Small intestine (tissue), 7 donors: ENCODE results near the gene PGM1. TPM values are rescaled to one million over a fixed set of nuclear protein-coding genes. Genes with fewer than 3 reads are reported as not detected.

Source experiments
- DNase-seq, 2 donors: peaks; one replicate each; pipeline versions ENCODE4 v3.0.0 to v3.0.0-alpha.2; 2013
- FAIRE-seq: peaks from 2 replicates; lab custom pipeline; 2012; peaks lifted over from hg19 to GRCh38; lab: Jason Lieb, UNC
- H3K27ac ChIP-seq, 3 donors: one replicate each; pipeline ENCODE4 v1.5.1; 2013; ENCODE audit warnings: low read length in 2 of 3, mild to moderate bottlenecking in 2 of 3, control low read depth in 1 of 3, inconsistent platforms in 1 of 3, low read depth in 1 of 3, moderate library complexity in 1 of 3
- H3K27me3 ChIP-seq, 3 donors: one replicate each; pipeline ENCODE4 v1.6.1; 2013; ENCODE audit warnings: low read length in 3 of 3, inconsistent platforms in 1 of 3; ENCODE audit not compliant: control insufficient read depth in 3 of 3, insufficient read depth in 3 of 3
- H3K36me3 ChIP-seq, 3 donors: one replicate each; pipeline ENCODE4 v1.6.1; 2013; ENCODE audit warnings: low read length in 3 of 3, inconsistent platforms in 1 of 3, low read depth in 1 of 3, mild to moderate bottlenecking in 1 of 3, moderate library complexity in 1 of 3; ENCODE audit not compliant: control insufficient read depth in 3 of 3, insufficient read depth in 2 of 3
- H3K4me1 ChIP-seq, 3 donors: one replicate each; pipeline ENCODE4 v1.6.1; 2013; ENCODE audit warnings: low read length in 2 of 3, inconsistent platforms in 1 of 3, low read depth in 1 of 3, mild to moderate bottlenecking in 1 of 3, moderate library complexity in 1 of 3; ENCODE audit not compliant: control insufficient read depth in 3 of 3, insufficient read depth in 2 of 3
- H3K4me3 ChIP-seq, 3 donors: one replicate each; pipeline ENCODE4 v1.5.1; 2013; ENCODE audit warnings: low read length in 3 of 3, control low read depth in 1 of 3, inconsistent platforms in 1 of 3, low read depth in 1 of 3, mild to moderate bottlenecking in 1 of 3, moderate library complexity in 1 of 3
- H3K9me3 ChIP-seq, 2 donors: one replicate each; pipeline ENCODE4 v1.6.1; 2013; ENCODE audit warnings: low read depth in 1 of 2, low read length in 1 of 2; ENCODE audit not compliant: control insufficient read depth in 2 of 2, insufficient read depth in 1 of 2
- WGBS, 3 donors: extraction: QIAGEN DNeasy Blood & Tissue Kit; methylation state at CpG; one replicate each; pipeline ENCODE4 v1.1.7; 2013; 5-methylcytosine and 5-hydroxymethylcytosine counted together
- polyA plus RNA-seq, 4 donors: library from polyadenylated mRNA; stranded (reverse) in 3 of 4; unstranded in 1 of 4; fragments of 200-250 nt in 3 of 4; fragments of 120-200 nt in 1 of 4; gene quantifications; one replicate each; pipeline versions ENCODE4 v1.2.1 to v1.2.3, GENCODE V29; 2013
- donor health status: healthy with polysubstance abuse.
- donor health status: control.
- donor health status: control.
- donor health status: Bipolar disorder and iron deficiency.
- donor health status: healthy.

The PGM1 gene
- polyA plus RNA-seq, 4 donors, result 43.0 to 88.8 (median 59.8) TPM

DNA sequence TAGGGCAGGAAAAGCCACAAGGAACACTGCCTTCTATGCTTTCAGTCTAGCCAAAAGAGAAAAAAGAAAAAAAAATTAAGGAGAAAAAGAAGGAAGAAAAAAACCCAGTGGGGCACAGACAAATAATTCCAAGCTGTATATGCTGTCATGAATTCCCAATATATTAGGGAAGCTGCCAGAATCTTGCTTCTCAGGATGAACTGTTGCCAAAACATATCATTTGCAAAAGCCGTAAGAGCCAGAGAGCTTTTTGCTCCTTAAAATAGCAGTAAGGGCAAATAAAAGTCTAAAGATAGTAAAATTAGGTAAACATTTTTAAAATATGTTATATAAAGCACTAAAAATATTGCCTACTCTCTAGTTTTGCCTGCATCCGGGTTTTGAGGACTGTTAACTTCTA lies 52.1 kb downstream of the PGM1 start:
- no peaks in the 10 kb centered on the region for H3K27me3 ChIP-seq
- no peaks in the 10 kb centered on the region for H3K9me3 ChIP-seq
- no peak for DNase-seq
- H3K36me3 ChIP-seq, result peaks cover 0 to 11% (median 6%) of the 10 kb centered on the region in 3 donors
- no peak for FAIRE-seq
- peaks cover 8 to 33% (median 13%) of the 10 kb centered on the region in 3 donors for H3K4me1 ChIP-seq
- WGBS, 3 donors, result 59 to 87% (median 67%) methylated on average over 2 of the region's 2 CpGs
- no peak overlapping the region for H3K4me3 ChIP-seq
- no peak overlapping the region for H3K27ac ChIP-seq

DNA sequence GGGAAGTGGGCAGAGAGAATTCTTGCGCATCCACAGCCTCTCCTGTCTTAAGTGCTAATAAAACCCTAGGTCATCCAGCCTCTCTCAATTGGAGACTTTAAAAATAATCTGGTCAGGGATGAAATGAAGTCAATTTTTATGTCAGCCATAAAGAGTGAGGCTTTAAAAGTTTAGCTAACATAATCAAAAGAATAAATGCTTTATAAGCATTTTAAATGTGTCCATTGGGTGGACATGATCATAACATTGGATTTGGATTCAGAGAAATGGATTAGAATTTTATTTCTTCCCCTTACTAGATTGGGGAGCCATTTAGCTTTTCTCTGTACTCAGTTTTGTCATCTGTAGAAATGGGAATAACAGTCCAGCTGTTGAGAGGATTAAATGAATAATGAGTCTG lies 55.5 kb downstream of the PGM1 start:
- FAIRE-seq (no peak), DNase-seq (no peak)
- H3K36me3 ChIP-seq, result peaks cover 0 to 25% (median 11%) of the 10 kb centered on the region in 3 donors
- no peaks in the 10 kb centered on the region for H3K27me3 ChIP-seq
- peaks cover 4 to 6% (median 4%) of the 10 kb centered on the region in 3 donors for H3K4me1 ChIP-seq
- no peak overlapping the region for H3K27ac ChIP-seq
- no peaks in the 10 kb centered on the region for H3K9me3 ChIP-seq
- no peak overlapping the region for H3K4me3 ChIP-seq
- 94 to 100% (median 95%) methylated on average over 1 of the region's 1 CpG for WGBS, 3 donors

DNA sequence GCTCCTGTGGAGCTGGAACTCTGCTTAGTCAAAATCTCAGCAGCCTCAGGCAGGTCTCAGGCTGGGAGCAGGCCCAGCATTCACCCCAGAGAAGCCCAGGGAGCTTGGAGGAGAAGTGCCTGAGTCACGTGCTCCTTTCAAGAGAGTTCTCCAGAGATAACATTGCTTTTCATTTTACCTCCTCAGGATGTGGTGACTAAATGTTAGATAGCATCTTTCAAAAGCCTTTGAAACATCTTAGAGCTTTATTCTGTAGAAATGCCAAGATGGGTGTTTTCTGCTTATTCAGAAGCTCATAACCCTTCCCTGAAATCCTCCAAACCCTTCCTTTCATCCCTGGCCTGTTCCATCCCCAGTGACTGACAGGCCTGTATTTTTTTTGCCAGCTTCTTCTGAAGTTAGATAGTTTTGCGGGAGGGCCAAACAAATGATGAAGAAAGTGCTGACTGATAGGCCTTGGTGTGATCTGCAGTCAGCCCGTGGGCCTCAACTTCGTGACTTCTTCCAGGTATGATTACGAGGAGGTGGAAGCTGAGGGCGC lies 58.0 kb downstream of the PGM1 start:
- H3K36me3 ChIP-seq, result peaks cover 8 to 41% (median 15%) of the 10 kb centered on the region in 3 donors
- H3K4me3 ChIP-seq, result no peak overlapping the region
- H3K27ac ChIP-seq, result no peak overlapping the region
- 84 to 88% (median 87%) methylated on average over 6 of the region's 6 CpGs for WGBS, 3 donors
- H3K27me3 ChIP-seq, result no peaks in the 10 kb centered on the region
- DNase-seq (no peak), FAIRE-seq (no peak)
- H3K9me3 ChIP-seq, result no peaks in the 10 kb centered on the region
- no peaks in the 10 kb centered on the region for H3K4me1 ChIP-seq

- WGBS, 3 donors, result 84 to 95% (median 94%) methylated on average over 6 of the region's 6 CpGs
- Histone ChIP-seq H3K36me3 (peaks cover 8 to 39% (median 15%) of the 10 kb centered on the region in 3 donors), H3K4me1 (no peaks in the 10 kb centered on the region), H3K27me3 (no peaks in the 10 kb centered on the region), H3K9me3 (no peaks in the 10 kb centered on the region), H3K27ac (no peak overlapping the region), H3K4me3 (no peak overlapping the region)
- FAIRE-seq (no peak), DNase-seq (no peak)
Measured at GRCh38 chr1:63653976-63654375, 60.8 kb downstream of the PGM1 start.

GRCh38 chr1:63659448-63659847 lies 66.2 kb downstream of the PGM1 start:
- Histone ChIP-seq H3K9me3 (peaks cover 0 to 1% of the 10 kb centered on the region in 2 donors), H3K4me1 (no peaks in the 10 kb centered on the region), H3K27ac (no peak overlapping the region), H3K27me3 (no peaks in the 10 kb centered on the region), H3K36me3 (peaks cover 9 to 24% (median 11%) of the 10 kb centered on the region in 3 donors), H3K4me3 (no peak overlapping the region)
- FAIRE-seq (no peak), DNase-seq (no peak)
- 89 to 95% (median 90%) methylated on average over 7 of the region's 7 CpGs for whole genome bisulfite sequencing, 3 donors

GRCh38 chr1:63662056-63662836 lies 69.0 kb downstream of the PGM1 start:
- no peak for FAIRE-seq

GRCh38 chr1:63662841-63663240 lies 69.6 kb downstream of the PGM1 start:
- DNase-seq (no peak), FAIRE-seq (no peak)
- 89 to 100% (median 93%) methylated on average over 4 of the region's 4 CpGs for WGBS, 3 donors
- H3K9me3 ChIP-seq, result peaks cover 0 to 13% of the 10 kb centered on the region in 2 donors
- no peak overlapping the region for H3K4me3 ChIP-seq
- no peak overlapping the region for H3K27ac ChIP-seq
- H3K27me3 ChIP-seq, result no peaks in the 10 kb centered on the region
- H3K36me3 ChIP-seq, result peaks cover 3 to 14% (median 7%) of the 10 kb centered on the region in 3 donors
- H3K4me1 ChIP-seq, result no peaks in the 10 kb centered on the region

More at GRCh38 chr1:63662056-63662836, 69.0 kb downstream of the PGM1 start:
- WGBS, 3 donors, result 70 to 80% (median 75%) methylated on average over 10 of the region's 10 CpGs
- no peak for DNase-seq
- Histone ChIP-seq H3K36me3 (peaks cover 3 to 15% (median 7%) of the 10 kb centered on the region in 3 donors), H3K27ac (no peak overlapping the region), H3K27me3 (no peaks in the 10 kb centered on the region), H3K9me3 (peaks cover 0 to 13% of the 10 kb centered on the region in 2 donors), H3K4me1 (no peaks in the 10 kb centered on the region), H3K4me3 (no peak overlapping the region)

DNA sequence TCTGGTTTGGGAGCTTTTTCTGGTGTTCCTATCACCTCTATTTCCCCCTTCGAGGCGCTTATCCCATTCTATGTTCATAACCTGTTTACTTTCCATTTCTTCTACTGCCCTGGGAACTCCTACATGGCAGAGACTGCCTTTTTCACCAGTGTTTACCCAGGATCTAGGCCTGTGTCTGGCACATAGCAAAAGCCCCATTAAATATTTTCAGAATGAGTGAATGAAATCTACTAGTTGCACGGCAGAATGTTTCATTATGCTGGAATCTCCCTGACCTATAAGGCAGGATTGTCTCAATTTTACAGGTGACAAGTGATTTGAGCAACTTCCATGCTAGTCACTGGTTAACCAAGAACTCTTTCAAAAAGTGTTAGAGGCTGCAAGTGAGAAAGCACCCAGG lies 70.1 kb downstream of the PGM1 start:
- 95 to 96% (median 95%) methylated on average over 3 of the region's 3 CpGs for WGBS, 3 donors
- Histone ChIP-seq H3K9me3 (peaks cover 0 to 13% of the 10 kb centered on the region in 2 donors), H3K27me3 (no peaks in the 10 kb centered on the region), H3K4me1 (no peaks in the 10 kb centered on the region), H3K27ac (no peak overlapping the region), H3K36me3 (peaks cover 3 to 13% (median 7%) of the 10 kb centered on the region in 3 donors), H3K4me3 (no peak overlapping the region)
- DNase-seq (no peak), FAIRE-seq (no peak)
